GM19372 (cell line): ENCODE results near the gene CD300LB.
"Not testable (repeated sequence)": the region's sequence is repeated elsewhere in the genome, so short reads cannot be mapped to it uniquely, and the experiment has no call there.

Experiments
- ATAC-seq: cut with Tn5 transposase; IDR thresholded peaks from one replicate; pipeline ENCODE4 v1.9.1; 2021; ENCODE audit warnings: mild to moderate bottlenecking, low read depth, moderate library complexity; ENCODE audit not compliant: unreplicated experiment

The CD300LB gene

DNA sequence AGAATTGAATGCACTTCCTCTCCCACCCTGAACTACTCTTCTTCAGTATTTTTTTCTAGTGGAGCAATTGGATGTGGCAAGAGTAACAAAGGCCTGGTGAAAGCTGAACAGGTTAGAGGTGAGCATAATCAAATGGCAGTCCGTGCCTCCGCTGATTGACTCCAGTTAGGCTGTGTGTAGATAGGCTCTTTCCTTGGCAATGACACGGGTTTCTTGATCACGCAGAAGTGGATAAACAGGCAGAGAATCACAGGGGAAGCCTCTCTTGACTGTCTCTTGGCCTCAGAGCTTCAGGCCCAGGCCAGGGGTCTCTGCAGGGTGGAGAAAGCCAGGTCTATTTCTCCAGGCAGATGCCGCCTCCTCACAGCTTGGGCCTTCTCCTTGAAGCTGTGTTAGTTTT, 4.2 kb downstream of the CD300LB start:
- ATAC-seq = no peak

DNA sequence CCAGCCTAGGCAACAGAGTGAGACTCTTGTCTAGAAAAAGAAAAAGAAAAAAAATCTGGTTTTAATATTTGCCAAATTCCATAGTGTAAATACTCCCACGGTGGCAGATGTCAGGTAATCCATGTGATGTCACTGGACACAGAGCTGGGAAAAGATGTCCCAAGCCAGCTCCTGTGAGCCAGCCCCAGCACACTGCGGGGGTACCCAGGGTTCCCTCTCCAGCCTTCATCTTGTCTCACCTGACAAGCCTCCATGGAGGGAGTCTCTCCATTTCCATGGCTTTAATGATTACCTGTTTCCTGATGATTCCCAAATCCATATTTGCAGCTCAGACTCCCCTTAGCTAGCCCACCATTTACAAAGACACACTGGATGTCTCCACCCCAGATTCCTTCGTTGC, 4.6 kb downstream of the CD300LB start:
- ATAC-seq = no peak

DNA sequence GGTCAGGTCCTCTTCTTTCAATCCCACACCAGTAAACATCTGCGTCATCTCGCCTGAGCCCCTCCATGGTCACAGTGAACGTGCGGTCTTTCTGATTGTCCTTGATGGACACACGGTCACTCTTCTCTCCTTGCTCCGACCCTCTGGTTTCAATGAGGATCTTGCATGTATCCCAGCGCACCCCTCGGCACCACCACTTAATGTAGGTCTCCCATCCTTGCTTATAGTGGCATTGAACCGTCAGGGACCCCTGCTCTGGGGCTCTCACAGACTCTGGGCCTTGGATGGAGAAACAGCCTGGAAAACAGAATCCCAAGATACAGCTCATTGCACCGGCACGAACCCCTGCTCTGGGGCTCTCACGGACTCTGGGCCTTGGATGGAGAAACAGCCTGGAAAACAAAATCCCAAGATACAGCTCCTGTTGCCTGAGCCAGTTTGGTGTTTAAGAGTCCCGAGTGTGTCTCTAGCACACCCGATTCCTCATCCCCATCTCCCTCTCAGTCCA, 5.4 kb downstream of the CD300LB start:
- ATAC-seq = no peak

DNA sequence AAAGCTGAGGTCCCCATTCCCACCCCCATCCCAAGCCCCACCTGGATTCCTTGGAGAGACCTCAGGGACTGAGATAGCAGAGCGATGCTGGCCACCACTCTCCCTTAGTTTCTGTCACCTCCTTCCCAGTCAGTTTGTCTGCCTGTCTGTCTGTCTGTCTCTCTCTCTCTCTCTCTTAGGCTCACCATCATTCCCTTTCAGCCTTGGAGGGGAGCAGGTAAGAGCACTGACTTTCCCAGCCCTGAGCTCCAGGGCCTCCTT, 5.9 kb downstream of the CD300LB start:
- no peak for ATAC-seq

DNA sequence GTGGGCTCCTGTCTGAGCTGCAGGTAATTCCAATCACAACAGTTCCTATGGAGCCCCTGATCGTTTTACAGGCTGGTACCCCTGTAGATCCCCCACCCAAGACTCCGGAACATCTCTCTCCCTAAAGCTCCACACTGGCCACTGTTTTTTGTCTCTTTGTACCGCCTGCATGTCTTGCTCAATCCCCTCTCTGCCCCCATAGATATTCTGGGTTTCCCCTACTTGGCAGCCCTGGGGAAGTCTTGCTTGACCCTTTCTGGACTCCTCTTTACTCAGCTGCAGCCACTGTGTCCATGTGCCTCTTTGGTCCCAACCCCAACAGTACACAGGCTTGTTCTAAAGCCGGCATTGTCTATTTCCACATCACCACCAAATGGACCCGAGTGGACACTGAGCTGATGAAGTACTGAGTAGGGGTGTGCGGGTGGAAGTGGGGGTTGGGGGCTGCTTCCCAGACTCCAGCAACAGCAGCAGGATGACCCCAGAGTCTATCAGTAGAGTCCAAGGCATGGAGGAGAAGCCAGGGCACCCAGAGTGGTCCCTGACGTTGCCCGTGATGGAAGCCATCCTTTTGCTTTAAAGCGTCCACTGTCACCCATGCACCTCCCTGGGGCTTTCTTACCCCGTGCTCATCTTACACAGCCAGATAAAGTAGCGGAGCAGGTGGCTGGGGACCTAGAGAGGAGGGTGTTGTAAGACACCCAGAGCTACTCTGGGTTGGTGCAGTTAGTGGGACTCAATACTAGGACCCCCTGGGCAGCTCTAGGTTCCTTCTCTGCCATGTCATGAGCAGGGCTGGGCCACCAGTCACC, 6.4 kb downstream of the CD300LB start:
- ATAC-seq = no peak

DNA sequence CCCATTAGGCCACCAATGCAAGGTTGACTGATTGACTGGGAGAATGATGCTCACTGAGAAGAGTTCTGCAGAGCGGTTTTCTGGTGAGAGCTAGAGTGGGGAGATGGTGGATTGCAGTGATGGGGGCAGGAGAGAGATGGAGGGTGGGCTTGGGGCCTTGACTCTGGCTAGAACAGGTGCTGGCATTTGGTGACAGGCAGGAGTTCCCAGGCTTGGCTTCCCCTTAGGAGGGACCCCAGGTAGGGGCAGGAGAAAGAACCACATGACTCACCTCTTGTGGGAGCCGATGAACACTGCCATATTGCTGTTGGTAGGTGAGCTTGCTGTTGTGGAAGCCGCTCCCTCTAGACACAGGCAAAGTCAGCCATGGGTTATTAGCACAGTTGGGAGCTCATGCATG, 8.0 kb downstream of the CD300LB start:
- ATAC-seq = no peak

DNA sequence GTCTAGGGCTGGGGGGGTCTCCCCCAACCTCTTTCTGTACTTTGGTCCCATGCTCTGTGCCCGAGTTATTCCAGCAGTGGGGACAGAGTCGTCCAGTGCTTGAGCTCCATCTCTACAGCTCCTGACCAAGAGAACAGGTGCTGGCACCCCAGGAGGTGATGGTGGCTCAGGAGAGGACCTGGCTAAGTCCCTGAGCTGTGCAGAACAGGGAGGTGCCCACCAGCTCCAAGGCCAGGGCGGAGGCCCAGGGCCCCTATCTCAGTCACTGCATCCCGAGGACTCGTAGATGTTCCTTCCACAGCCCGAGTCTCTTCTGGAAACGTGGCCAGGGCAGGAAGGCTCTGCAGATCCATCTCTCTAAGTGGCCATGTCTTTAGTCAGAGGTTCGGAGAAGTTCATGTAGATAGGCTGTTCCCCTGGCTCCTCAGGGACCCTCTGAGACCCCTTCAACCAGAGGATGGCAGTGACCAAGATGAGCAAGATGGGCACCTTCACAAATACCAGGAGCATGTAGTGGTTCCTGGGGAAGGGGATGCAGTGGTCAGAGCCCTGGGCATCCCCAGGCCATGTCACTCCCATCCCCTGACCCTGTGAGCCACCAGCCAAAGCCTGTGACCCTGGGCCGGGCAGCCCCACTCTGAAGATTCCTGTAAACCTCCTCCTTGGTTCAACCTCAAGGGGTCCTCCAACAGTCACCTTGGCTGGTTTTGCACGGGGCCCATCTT, 8.7 kb downstream of the CD300LB start:
- no peak for ATAC-seq

DNA sequence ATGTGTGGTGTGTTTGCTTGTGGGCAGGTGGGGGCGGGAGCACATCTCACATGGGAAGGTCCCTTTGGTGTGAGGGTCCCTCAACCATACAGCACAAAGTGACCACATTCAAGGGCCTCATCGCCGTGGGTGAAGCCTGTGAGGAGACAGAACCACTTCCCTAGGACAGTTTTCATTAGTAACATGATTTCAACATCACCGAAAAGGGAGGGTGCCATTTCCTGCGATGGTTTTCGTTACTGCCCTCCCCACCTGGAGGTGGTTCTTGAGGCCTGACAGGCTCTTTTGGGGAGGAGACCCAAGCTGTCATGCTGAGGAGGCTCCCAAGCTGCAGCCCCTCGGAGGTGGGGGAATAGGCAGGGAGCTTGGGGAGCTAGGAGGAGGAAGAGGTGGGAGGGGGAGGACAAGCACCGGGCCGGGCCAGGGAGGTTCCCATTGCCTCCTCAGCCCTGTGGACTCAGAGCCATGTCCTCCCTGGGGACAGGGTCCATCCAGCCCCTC, 9.5 kb downstream of the CD300LB start:
- ATAC-seq = no peak

DNA sequence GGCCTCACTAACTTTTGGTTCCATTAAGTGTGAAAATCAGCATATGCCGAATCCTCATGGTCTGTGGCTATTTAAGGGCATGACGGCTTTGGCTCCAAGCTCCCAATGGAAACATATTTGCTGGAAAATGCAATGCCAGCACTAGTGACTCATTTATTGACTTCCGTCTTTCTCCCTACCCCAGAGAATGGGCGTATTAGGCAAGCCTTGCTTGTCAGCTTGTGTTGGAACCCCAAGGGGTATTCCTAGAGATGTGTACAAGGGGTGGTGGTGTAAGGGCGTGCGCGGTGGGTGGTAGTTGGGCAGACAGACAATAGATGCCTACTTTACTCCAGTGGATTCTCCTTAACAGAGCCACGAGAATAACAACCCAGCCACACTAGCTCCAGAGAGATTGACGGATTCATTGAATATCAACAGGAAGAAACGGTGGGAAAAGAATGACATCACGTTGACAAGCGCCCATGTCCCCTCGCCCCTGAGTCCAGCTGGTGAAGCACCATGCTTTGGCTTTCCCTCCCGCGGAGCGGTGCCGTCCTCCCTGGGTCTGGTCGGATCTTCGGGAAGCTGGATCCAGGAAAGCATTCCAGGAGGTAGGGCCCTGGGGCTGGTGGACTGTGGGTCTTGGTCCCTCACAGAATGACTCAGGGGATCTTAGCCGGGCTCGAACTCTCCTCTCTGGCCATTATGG, 10.3 kb downstream of the CD300LB start:
- no peak for ATAC-seq

DNA sequence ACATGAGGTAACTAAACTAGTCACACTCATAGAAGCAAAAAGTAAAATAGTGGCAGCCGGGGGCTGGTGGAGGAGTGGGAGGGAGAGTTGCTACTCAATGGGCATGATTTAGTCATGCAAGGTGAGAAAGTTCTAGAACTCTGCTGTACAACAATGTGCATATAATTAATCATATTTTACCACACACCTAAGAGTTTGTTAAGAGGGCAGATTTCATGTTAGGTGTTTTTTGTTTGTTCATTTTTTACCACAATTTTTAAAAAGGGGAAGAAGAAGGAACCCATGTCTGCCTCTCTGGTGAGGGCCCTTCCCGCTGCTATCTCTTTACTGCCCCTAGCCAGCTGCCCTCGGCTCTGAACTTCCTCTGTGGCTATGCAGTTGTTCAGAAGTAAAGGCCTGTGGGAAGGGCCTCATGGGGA, 11.2 kb downstream of the CD300LB start:
- ATAC-seq = no peak

DNA sequence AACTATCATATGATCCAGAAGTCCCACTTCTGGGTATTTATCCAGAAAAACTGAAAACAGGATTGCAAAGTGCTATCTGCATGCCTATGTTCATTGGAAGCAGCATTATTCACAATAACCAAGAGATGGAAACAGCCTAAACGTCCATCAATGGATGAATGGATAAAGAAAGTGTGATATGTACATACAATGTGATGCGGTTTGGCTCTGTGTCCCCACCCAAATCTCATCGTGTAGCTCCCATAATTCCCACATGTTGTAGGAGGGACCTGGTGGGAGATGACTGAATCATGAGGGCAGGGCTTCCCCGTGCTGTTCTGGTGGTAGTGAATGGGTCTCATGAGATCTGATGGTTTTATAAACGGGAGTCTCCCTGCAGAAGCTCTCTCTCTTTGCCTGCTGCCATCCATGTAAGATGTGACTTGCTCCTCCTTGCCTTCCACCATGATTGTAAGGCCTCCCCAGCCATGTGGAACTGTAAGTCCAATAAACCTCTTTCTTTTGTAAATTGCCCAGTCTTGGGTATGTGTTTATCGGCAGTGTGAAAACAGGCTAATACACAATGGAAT, 12.8 kb downstream of the CD300LB start:
- ATAC-seq = not testable (repeated sequence)

DNA sequence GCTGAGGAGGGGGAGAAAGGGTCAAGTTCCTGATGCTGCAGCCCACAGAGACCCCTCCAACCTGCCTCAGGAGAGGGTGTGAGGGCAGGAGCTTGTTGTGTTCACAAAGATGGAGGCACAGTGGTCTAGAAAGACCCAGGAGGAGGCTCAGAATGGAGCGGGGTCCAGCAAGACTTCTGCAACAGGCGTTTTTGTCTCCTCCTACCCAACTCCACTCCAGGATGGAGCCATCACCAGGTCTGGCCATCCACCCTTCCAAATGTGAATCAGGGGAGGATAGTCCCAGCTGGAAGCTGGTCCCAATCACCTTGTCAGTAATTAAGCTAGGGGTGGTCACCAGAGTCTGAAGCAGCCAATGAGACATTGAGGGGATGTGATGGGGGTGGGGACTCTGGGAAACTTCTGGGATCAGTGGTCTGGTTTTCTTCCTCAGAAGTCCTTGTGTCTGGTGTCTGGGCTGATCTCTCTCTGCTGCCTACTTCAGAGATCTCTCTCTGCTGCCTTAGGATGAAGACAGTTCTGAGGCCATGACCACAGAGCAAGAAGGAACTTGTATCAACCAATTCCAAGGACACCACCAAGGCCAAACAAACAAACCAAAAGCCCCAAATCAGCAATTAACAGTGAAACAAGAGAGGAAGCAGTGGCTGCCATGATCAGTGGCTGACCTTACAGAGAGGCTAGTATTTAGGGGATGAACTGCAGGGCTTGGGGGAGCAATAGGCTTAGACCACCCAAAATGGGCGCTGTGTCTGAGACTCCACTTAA, 14.5 kb downstream of the CD300LB start:
- no peak for ATAC-seq

DNA sequence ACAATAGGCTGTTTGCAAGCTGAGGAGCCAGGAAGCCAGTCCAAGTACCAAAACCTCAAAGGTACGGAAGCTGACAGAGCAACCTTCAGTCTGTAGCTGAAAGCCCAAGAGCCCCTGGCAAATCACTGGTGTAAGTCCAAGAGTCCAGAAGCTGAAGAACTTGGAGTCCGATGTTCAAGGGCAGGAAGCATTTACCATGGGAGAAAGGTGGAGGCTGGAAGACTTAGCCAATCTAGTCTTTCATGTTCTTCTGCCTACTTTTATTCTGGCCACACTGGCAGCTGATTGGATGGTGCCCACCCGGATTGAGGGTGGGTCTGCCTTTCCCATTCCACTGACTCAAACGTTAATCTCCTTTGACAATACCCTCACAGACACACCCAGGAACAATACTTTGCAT, 15.3 kb downstream of the CD300LB start:
- ATAC-seq = no peak

DNA sequence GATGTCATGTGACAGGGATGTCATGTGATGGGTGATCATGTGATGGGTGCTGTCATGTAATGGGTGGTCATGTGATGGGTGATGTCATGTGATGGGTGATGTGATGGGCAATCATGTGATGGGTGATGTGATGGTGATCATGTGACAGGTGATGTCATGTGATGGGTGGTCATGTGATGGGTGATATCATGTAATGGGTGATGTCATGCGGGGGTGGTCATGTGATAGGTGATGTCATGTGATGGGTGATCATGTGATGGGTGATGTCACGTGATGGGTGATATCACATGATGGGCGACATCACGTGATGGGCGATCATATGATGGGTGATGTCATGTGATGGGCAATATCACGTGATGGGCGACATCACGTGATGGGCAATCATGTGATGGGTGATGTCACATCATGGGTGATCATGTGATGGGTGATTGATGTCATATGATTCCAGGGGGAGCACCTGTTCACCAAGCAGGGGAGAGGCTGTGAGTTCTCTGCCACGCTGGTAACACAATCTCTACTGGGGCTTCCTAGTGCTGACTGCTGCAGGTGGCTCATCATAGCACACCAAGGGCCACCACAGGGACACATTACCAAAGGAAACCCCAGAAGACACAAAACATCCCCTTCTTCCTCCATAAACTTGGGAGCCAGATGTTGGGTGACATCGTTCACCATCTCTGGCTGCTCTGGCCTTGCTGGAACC, 16.5 kb downstream of the CD300LB start:
- no peak for ATAC-seq

DNA sequence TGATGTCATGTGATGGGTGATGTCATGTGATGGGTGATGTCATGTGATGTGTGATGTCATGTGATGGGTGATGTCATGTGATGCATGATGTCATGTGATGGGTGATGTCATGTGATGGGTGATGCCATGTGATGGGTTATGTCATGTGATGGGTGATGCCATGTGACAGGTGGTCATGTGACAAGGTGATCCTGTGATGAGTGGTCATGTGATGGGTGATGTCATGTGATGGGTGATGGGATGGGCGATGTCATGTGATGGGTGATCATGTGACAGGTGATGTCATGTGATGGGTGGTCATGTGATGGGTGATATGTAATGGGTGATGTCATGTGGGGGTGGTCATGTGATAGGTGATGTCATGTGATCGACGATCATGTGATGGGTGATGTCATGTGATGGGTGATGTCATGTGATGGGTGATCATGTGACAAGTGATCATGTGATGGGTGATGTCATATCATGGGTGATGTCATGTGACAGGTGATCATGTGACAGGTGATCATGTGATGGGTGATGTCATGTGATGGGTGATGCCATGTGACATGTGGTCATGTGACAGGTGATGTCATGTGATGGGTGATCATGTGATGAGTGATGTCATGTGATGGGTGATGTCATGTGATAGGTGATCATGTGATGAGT, 17.2 kb downstream of the CD300LB start:
- no peak for ATAC-seq

DNA sequence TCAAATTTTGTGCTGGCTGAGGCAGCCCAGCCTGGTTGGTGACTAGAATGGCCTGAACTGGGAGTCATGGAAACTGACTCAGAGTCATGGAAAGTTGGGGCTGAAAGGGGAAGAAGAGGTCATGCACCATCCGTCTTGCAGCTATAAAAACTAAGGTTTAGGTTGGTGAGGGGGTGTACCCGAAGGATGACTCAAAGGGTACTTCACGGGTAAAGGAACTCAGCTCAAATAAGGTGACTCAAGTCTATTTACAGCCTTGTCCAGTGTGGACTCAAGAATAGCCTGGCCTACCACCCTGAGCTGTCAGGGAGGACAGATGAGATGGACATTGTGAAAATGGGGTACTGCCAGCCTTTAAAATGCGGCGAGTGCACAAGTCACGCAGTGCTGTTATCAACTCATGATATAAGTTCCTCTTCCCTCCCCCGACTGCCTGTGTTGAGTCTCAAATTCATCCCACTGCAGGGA, 18.6 kb downstream of the CD300LB start:
- peak; percentile 47 for ATAC-seq

DNA sequence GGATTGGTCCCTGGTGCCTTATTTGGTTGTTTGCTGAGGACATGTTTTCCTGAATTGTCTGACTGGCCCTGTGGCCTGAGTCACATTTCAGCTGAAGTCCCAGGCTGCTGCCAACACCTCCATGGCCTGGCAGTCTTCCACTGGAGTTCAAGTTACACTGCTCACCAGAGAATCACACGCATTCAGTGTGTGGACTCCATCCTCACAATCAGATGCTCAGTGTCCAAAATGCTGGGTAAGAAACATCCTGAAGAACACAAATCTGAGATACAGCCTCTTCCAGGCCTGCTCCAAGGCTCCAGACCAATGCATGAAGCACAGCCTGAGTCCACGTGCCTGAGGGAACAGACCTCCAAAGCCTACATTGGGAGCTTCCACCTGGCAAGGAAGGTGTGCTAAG, 19.2 kb downstream of the CD300LB start:
- no peak for ATAC-seq

DNA sequence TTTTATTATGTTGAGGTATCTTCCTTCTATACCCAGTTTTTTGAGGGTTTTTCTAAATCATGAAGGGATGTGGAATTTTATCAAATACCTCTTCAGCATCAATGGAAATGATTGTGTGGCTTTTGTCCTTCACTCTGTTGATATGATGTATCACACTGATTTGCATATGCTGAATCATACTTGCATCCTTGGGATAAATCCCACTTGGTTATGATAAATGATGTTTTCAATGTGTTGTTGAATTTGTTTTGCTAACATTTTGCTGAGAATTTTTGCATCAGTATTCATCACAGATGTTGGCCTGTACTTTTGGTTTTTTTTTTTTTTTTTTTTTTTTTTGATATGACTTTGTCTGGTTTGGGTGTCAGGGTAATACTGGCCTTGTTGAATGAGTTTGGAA, 23.1 kb downstream of the CD300LB start:
- no peak for ATAC-seq

DNA sequence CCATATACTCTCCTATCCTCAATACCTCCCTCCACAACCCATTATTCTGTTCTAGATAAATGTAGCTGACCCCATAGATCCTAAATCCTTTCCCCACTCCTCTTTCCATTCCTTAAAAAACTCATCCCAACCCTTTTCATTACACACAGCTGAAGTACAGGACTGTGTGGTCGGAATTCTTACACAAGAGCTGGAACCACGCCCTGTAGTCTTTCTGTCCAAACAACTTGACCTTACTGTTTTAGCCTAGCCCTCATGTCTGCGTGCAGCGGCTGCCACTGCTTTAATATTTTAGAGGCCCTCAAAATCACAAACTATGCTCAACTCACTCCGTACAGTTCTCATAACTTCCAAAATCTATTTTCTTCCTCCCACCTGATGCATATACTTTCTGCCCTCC, 27.3 kb downstream of the CD300LB start:
- not testable (repeated sequence) for ATAC-seq
